PC-9 (cell line): Measurements from ENCODE around the gene AQP1. TPM values are rescaled to one million over a fixed set of nuclear protein-coding genes. Genes with fewer than 3 reads are reported as not detected.

ENCODE experiments used
- BruUV-seq: library from RNA; stranded (reverse); fragments of 400-500 nt; replicated peaks from 2 replicates; lab custom pipeline; 2021; lab: Mats Ljungman, UMichigan
- CTCF ChIA-PET: fragments of 300-600 bp; sonication (Branson Sonifier 250); formaldehyde crosslinking; loops from one replicate; lab custom pipeline; 2022; ENCODE audit warnings: antibody characterized with exemption; lab: Charles Lee
- POLR2A ChIA-PET: fragments of 300-600 bp; sonication (Branson Sonifier 250); formaldehyde crosslinking; loops from one replicate; lab custom pipeline; 2022; ENCODE audit warnings: antibody characterized with exemption; ENCODE audit not compliant: unreplicated experiment; lab: Charles Lee
- DNase-seq, 2 experiments: peaks; one replicate each; pipeline versions ENCODE4 v3.0.0 to v3.0.0-alpha.2; 2015 to 2022; ENCODE audit warnings: mixed read lengths in 1 of 2
- H2AFZ ChIP-seq: fragments of 200-600 bp; sonication (generic); 2 replicates; pipeline ENCODE4 v1.8.1; 2017; ENCODE audit warnings: antibody characterized with exemption
- H3F3A ChIP-seq: fragments of 200-600 bp; sonication (generic); 2 replicates; pipeline ENCODE4 v1.8.1; 2017; ENCODE audit warnings: antibody characterized with exemption, mild to moderate bottlenecking, low read depth; ENCODE audit not compliant: insufficient read depth
- H3K27ac ChIP-seq: fragments of 200-600 bp; sonication (generic); 2 replicates; pipeline ENCODE4 v1.6.1; 2016; ENCODE audit warnings: mixed run types
- H3K27me3 ChIP-seq: fragments of 200-600 bp; sonication (generic); 2 replicates; pipeline ENCODE4 v1.6.1; 2016; ENCODE audit warnings: low read depth, mixed run types; ENCODE audit not compliant: insufficient read depth
- H3K36me3 ChIP-seq: fragments of 200-600 bp; sonication (generic); 2 replicates; pipeline ENCODE4 v1.6.1; 2016; ENCODE audit warnings: low read depth, mixed run types
- H3K4me1 ChIP-seq: fragments of 200-600 bp; sonication (generic); replicated peaks from 2 replicates; pipeline ENCODE4 v1.6.1; 2016; ENCODE audit warnings: mixed run types; ENCODE audit not compliant: insufficient read depth
- H3K4me2 ChIP-seq: fragments of 200-600 bp; sonication (generic); 2 replicates; pipeline ENCODE4 v1.6.1; 2017; ENCODE audit warnings: mixed run types
- H3K4me3 ChIP-seq: fragments of 200-600 bp; sonication (generic); 2 replicates; pipeline ENCODE4 v1.6.1; 2016; ENCODE audit warnings: mixed run types
- H3K79me2 ChIP-seq: fragments of 200-600 bp; sonication (generic); 2 replicates; pipeline ENCODE4 v1.6.1; 2017; ENCODE audit warnings: low read depth, mixed run types
- H3K9me2 ChIP-seq: fragments of 200-600 bp; sonication (generic); 2 replicates; pipeline ENCODE4 v1.8.1; 2017; ENCODE audit warnings: mild to moderate bottlenecking; ENCODE audit not compliant: insufficient read depth
- H3K9me3 ChIP-seq: fragments of 200-600 bp; sonication (generic); 2 replicates; pipeline ENCODE4 v1.8.1; 2016; ENCODE audit warnings: low read depth; ENCODE audit not compliant: insufficient read depth
- H4K20me1 ChIP-seq: fragments of 200-600 bp; sonication (generic); 2 replicates; pipeline ENCODE4 v1.8.1; 2017; ENCODE audit not compliant: insufficient read depth
- EZH2 ChIP-seq: fragments of 200-600 bp; sonication (generic); IDR thresholded peaks from 2 replicates; pipeline ENCODE4 v1.8.0; 2017; ENCODE audit warnings: antibody characterized with exemption, low read depth
- intact Hi-C: fragments of 100-400 bp; cut with micrococcal nuclease; formaldehyde crosslinking; loops from one replicate; pipeline ENCODE4 v1.10.0; 2022; ENCODE audit not compliant: unreplicated experiment
- total RNA-seq: library from RNA; stranded (reverse); gene quantifications from 2 replicates; pipeline ENCODE4 v1.2.3, GENCODE V29; 2021
- TF ChIP-seq, protein P1 (sequence below): fragments of 200-600 bp; sonication (generic); conservative IDR thresholded peaks from 2 replicates; pipeline ENCODE4 v1.6.1; 2017; ENCODE audit warnings: mixed run types, antibody characterized with exemption, mild to moderate bottlenecking, moderate library complexity

AQP1 gene
- total RNA-seq, 1 experiment from 2014 or later, result 4.0 TPM

GRCh38 chr7:30866939-30867338, 44.7 kb upstream of the AQP1 start:
- ChIA-PET CTCF (interaction anchor here (0.6 kb wide), 1 partner anchor 9 kb away, joined by 3 read pairs; no protein-coding TSS in a partner anchor), POLR2A (no interaction called here)
- no TSS peak for BruUV-seq

GRCh38 chr7:30867483-30867882, 44.2 kb upstream of the AQP1 start:
- BruUV-seq, result no TSS peak
- TF ChIP-seq, protein P1, sequence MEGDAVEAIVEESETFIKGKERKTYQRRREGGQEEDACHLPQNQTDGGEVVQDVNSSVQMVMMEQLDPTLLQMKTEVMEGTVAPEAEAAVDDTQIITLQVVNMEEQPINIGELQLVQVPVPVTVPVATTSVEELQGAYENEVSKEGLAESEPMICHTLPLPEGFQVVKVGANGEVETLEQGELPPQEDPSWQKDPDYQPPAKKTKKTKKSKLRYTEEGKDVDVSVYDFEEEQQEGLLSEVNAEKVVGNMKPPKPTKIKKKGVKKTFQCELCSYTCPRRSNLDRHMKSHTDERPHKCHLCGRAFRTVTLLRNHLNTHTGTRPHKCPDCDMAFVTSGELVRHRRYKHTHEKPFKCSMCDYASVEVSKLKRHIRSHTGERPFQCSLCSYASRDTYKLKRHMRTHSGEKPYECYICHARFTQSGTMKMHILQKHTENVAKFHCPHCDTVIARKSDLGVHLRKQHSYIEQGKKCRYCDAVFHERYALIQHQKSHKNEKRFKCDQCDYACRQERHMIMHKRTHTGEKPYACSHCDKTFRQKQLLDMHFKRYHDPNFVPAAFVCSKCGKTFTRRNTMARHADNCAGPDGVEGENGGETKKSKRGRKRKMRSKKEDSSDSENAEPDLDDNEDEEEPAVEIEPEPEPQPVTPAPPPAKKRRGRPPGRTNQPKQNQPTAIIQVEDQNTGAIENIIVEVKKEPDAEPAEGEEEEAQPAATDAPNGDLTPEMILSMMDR, result no peak
- no peak for TF ChIP-seq EZH2
- CTCF ChIA-PET, result interaction anchor here (0.6 kb wide), 1 partner anchor 9 kb away, joined by 3 read pairs; no protein-coding TSS in a partner anchor

More at GRCh38 chr7:30866939-30867338, 44.7 kb upstream of the AQP1 start:
- no peak overlapping the region for H3K4me3 ChIP-seq
- H3K36me3 ChIP-seq, result no peaks in the 10 kb centered on the region
- H3K9me2 ChIP-seq, result no peaks in the 10 kb centered on the region
- no peaks in the 10 kb centered on the region for H3K27me3 ChIP-seq
- H3K4me1 ChIP-seq, result no peaks in the 10 kb centered on the region
- no peak for TF ChIP-seq EZH2
- TF ChIP-seq, protein P1, result no peak
- H3F3A ChIP-seq, result no peaks in the 10 kb centered on the region
- H2AFZ ChIP-seq, result no peak overlapping the region
- H4K20me1 ChIP-seq, result no peaks in the 10 kb centered on the region
- no peaks in the 10 kb centered on the region for H3K79me2 ChIP-seq
- no peak overlapping the region for H3K4me2 ChIP-seq
- intact Hi-C loops, result no loop called here
- H3K9me3 ChIP-seq, result no peaks in the 10 kb centered on the region
- DNase-seq, result no peak
- no peak overlapping the region for H3K27ac ChIP-seq

GRCh38 chr7:30869794-30870611, 41.6 kb upstream of the AQP1 start:
- Histone ChIP-seq H3K9me3 (no peaks in the 10 kb centered on the region), H3K36me3 (no peaks in the 10 kb centered on the region), H2AFZ (no peak overlapping the region), H3K9me2 (no peaks in the 10 kb centered on the region), H4K20me1 (no peaks in the 10 kb centered on the region), H3K27ac (no peak overlapping the region), H3F3A (no peaks in the 10 kb centered on the region), H3K79me2 (no peaks in the 10 kb centered on the region), H3K4me3 (no peak overlapping the region), H3K4me1 (no peaks in the 10 kb centered on the region), H3K27me3 (no peaks in the 10 kb centered on the region), H3K4me2 (no peak overlapping the region)
- intact Hi-C loops, result no loop called here
- POLR2A ChIA-PET, result no interaction called here
- BruUV-seq, result no TSS peak
- CTCF ChIA-PET, result no interaction called here
- no peak for DNase-seq
- TF ChIP-seq, protein P1, result no peak
- no peak for TF ChIP-seq EZH2

More at GRCh38 chr7:30867483-30867882, 44.2 kb upstream of the AQP1 start:
- no peak overlapping the region for H3K4me3 ChIP-seq
- H3F3A ChIP-seq, result no peaks in the 10 kb centered on the region
- H3K9me2 ChIP-seq, result no peaks in the 10 kb centered on the region
- H3K36me3 ChIP-seq, result no peaks in the 10 kb centered on the region
- H3K9me3 ChIP-seq, result no peaks in the 10 kb centered on the region
- no peak overlapping the region for H3K27ac ChIP-seq
- intact Hi-C loops, result no loop called here
- H4K20me1 ChIP-seq, result no peaks in the 10 kb centered on the region
- no peak for DNase-seq
- H2AFZ ChIP-seq, result no peak overlapping the region
- POLR2A ChIA-PET, result no interaction called here
- H3K79me2 ChIP-seq, result no peaks in the 10 kb centered on the region
- H3K4me1 ChIP-seq, result no peaks in the 10 kb centered on the region
- H3K4me2 ChIP-seq, result no peak overlapping the region
- H3K27me3 ChIP-seq, result no peaks in the 10 kb centered on the region
